IMR-90 (cell line): ENCODE data around the gene VAT1L. TPM values are rescaled to one million over a fixed set of nuclear protein-coding genes. Genes with fewer than 3 reads are reported as not detected.

Experiments
- ATAC-seq: fragments of 200-7000 bp; cut with Tn5 transposase; 2 replicates; pipeline ENCODE4 v1.9.1; 2020; ENCODE audit warnings: low read depth, mild to moderate bottlenecking, moderate library complexity
- BruUV-seq: library from RNA; stranded (reverse); fragments of 400-500 nt; replicated peaks from 2 replicates; lab custom pipeline; 2021; lab: Mats Ljungman, UMichigan
- CTCF ChIA-PET: fragments of 300-600 bp; formaldehyde crosslinking; extraction: SDS; loops from one replicate; lab custom pipeline; 2021; ENCODE audit warnings: antibody characterized with exemption; lab: Yijun Ruan, JAX
- POLR2A ChIA-PET: fragments of 300-600 bp; sonication (Branson Sonifier 250); formaldehyde crosslinking; loops from one replicate; lab custom pipeline; 2022; ENCODE audit warnings: antibody characterized with exemption; ENCODE audit not compliant: unreplicated experiment; lab: Charles Lee
- DNase-seq: peaks from one replicate; pipeline ENCODE4 v3.0.0; 2013
- H2AFZ ChIP-seq: replicated peaks from 2 replicates; pipeline ENCODE3; 2013; ENCODE audit warnings: low read length, mild to moderate bottlenecking; ENCODE audit not compliant: poor library complexity
- H2AK5ac ChIP-seq: 2 replicates; pipeline ENCODE4 v1.6.1; 2013; ENCODE audit warnings: low read depth, low read length, inconsistent platforms
- H2AK9ac ChIP-seq: replicated peaks from 2 replicates; pipeline ENCODE3; 2013; ENCODE audit warnings: mild to moderate bottlenecking, low read depth, low read length, moderate library complexity; ENCODE audit not compliant: poor library complexity
- H2BK120ac ChIP-seq: 2 replicates; pipeline ENCODE4 v1.6.1; 2013; ENCODE audit warnings: low read depth, low read length, inconsistent platforms
- H2BK15ac ChIP-seq: 3 replicates; pipeline ENCODE4 v1.6.1; 2013; ENCODE audit warnings: low read depth, low read length, inconsistent platforms
- H2BK20ac ChIP-seq: 2 replicates; pipeline ENCODE4 v1.6.1; 2013; ENCODE audit warnings: low read depth, mild to moderate bottlenecking, inconsistent platforms, low read length, moderate library complexity
- H2BK5ac ChIP-seq: 2 replicates; pipeline ENCODE4 v1.6.1; 2013; ENCODE audit warnings: mild to moderate bottlenecking, low read depth, low read length, inconsistent platforms; ENCODE audit not compliant: poor library complexity, severe bottlenecking
- H3K14ac ChIP-seq: replicated peaks from 2 replicates; pipeline ENCODE4 v1.6.1; 2013; ENCODE audit warnings: low read depth, low read length, inconsistent platforms
- H3K18ac ChIP-seq: 2 replicates; pipeline ENCODE4 v1.6.1; 2013; ENCODE audit warnings: low read depth, low read length, control low read depth
- H3K23ac ChIP-seq: 2 replicates; pipeline ENCODE4 v1.6.1; 2013; ENCODE audit warnings: low read depth, low read length, inconsistent platforms
- H3K27ac ChIP-seq: 2 replicates; pipeline ENCODE4 v1.5.1; 2013; ENCODE audit warnings: mild to moderate bottlenecking, control low read depth, low read length; ENCODE audit not compliant: insufficient read depth
- H3K27me3 ChIP-seq: 2 replicates; pipeline ENCODE4 v1.6.1; 2013; ENCODE audit warnings: low read length; ENCODE audit not compliant: control insufficient read depth, insufficient read depth
- H3K36me3 ChIP-seq: 2 replicates; pipeline ENCODE4 v1.6.1; 2013; ENCODE audit warnings: low read length, mixed read lengths; ENCODE audit not compliant: control insufficient read depth, insufficient read depth
- H3K4ac ChIP-seq: 2 replicates; pipeline ENCODE4 v1.6.1; 2013; ENCODE audit warnings: low read depth, low read length, inconsistent platforms
- H3K4me1 ChIP-seq: 2 replicates; pipeline ENCODE4 v1.6.1; 2013; ENCODE audit warnings: low read length, mixed read lengths; ENCODE audit not compliant: control insufficient read depth, insufficient read depth
- H3K4me2 ChIP-seq: 2 replicates; pipeline ENCODE4 v1.6.1; 2013; ENCODE audit warnings: low read depth, mild to moderate bottlenecking, control low read depth, low read length, moderate library complexity
- H3K4me3 ChIP-seq: 2 replicates; pipeline ENCODE4 v1.5.1; 2013; ENCODE audit warnings: low read depth, mild to moderate bottlenecking, control low read depth, low read length, moderate library complexity; ENCODE audit not compliant: insufficient read depth
- H3K56ac ChIP-seq: 2 replicates; pipeline ENCODE4 v1.6.1; 2013; ENCODE audit warnings: low read length, inconsistent platforms; ENCODE audit not compliant: insufficient read depth; ENCODE audit errors: extremely low read depth
- H3K79me1 ChIP-seq, 2 experiments: 2 replicates each; pipeline ENCODE4 v1.6.1; 2013; ENCODE audit warnings: low read length in 2 of 2, inconsistent platforms in 1 of 2, low read depth in 1 of 2
- H3K9ac ChIP-seq: 2 replicates; pipeline ENCODE4 v1.6.1; 2013; ENCODE audit warnings: low read depth, low read length, control low read depth
- H3K9me1 ChIP-seq: 2 replicates; pipeline ENCODE4 v1.6.1; 2013; ENCODE audit warnings: low read length, inconsistent platforms; ENCODE audit not compliant: insufficient read depth
- H3K9me3 ChIP-seq: 2 replicates; pipeline ENCODE4 v1.6.1; 2013; ENCODE audit warnings: low read length; ENCODE audit not compliant: control insufficient read depth, insufficient read depth
- H4K20me1 ChIP-seq: 2 replicates; pipeline ENCODE4 v1.6.1; 2013; ENCODE audit warnings: low read length, inconsistent platforms; ENCODE audit not compliant: insufficient read depth
- H4K5ac ChIP-seq: 2 replicates; pipeline ENCODE4 v1.6.1; 2013; ENCODE audit warnings: mild to moderate bottlenecking, low read depth, low read length, control low read depth
- H4K8ac ChIP-seq, 2 experiments: 2 replicates each; pipeline ENCODE4 v1.6.1; 2013; ENCODE audit warnings: low read depth in 2 of 2, low read length in 2 of 2, control low read depth in 1 of 2, inconsistent platforms in 1 of 2
- H4K91ac ChIP-seq: 2 replicates; pipeline ENCODE4 v1.6.1; 2013; ENCODE audit warnings: low read depth, low read length, inconsistent platforms; ENCODE audit not compliant: insufficient read depth
- BHLHE40 ChIP-seq: fragments of 150-350 bp; IDR thresholded peaks from 2 replicates; pipeline ENCODE4 v1.6.1; 2016; ENCODE audit warnings: mild to moderate bottlenecking, low read depth, low read length
- CEBPB ChIP-seq: IDR thresholded peaks from 2 replicates; pipeline ENCODE4 v1.6.1; 2012; ENCODE audit warnings: low read depth, low read length, improper control_type of control experiment
- CHD1 ChIP-seq: IDR thresholded peaks from 2 replicates; pipeline ENCODE4 v1.6.1; 2012; ENCODE audit warnings: low read depth, low read length, improper control_type of control experiment
- CTCF ChIP-seq: conservative IDR thresholded peaks from 2 replicates; pipeline ENCODE4 v1.5.1; 2012; ENCODE audit warnings: mild to moderate bottlenecking, low read depth, low read length, improper control_type of control experiment
- ELK1 ChIP-seq: fragments of 150-350 bp; IDR thresholded peaks from 2 replicates; pipeline ENCODE4 v1.6.1; 2016; ENCODE audit warnings: low read depth, mild to moderate bottlenecking, low read length, moderate library complexity, borderline replicate concordance
- MAFK ChIP-seq: IDR thresholded peaks from 2 replicates; pipeline ENCODE4 v1.6.1; 2012; ENCODE audit warnings: low read depth, low read length, improper control_type of control experiment
- MAZ ChIP-seq: IDR thresholded peaks from 2 replicates; pipeline ENCODE4 v1.6.1; 2012; ENCODE audit warnings: low read depth, mild to moderate bottlenecking, low read length, improper control_type of control experiment, moderate library complexity, borderline replicate concordance
- MXI1 ChIP-seq: IDR thresholded peaks from 2 replicates; pipeline ENCODE4 v1.6.1; 2012; ENCODE audit warnings: low read depth, mild to moderate bottlenecking, low read length, moderate library complexity, borderline replicate concordance
- NFE2L2 ChIP-seq: fragments of 150-350 bp; IDR thresholded peaks from 2 replicates; pipeline ENCODE4 v1.6.1; 2016; ENCODE audit warnings: low read depth, mild to moderate bottlenecking, low read length
- POLR2A ChIP-seq: IDR thresholded peaks from 2 replicates; pipeline ENCODE4 v1.6.1; 2012; ENCODE audit warnings: mild to moderate bottlenecking, low read depth, low read length
- RAD21 ChIP-seq: IDR thresholded peaks from 2 replicates; pipeline ENCODE4 v1.6.1; 2012; ENCODE audit warnings: low read length, improper control_type of control experiment
- RCOR1 ChIP-seq: IDR thresholded peaks from 2 replicates; pipeline ENCODE4 v1.6.1; 2012; ENCODE audit warnings: mild to moderate bottlenecking, low read length, improper control_type of control experiment; ENCODE audit not compliant: insufficient replicate concordance
- RFX5 ChIP-seq: IDR thresholded peaks from 2 replicates; pipeline ENCODE4 v1.8.0; 2012; ENCODE audit warnings: low read depth, mild to moderate bottlenecking, low read length, moderate library complexity
- USF2 ChIP-seq: fragments of 150-350 bp; IDR thresholded peaks from 2 replicates; pipeline ENCODE4 v1.6.1; 2017; ENCODE audit warnings: mild to moderate bottlenecking, antibody characterized with exemption, low read length, low read depth
- whole genome bisulfite sequencing, 2 experiments: methylation state at CpG; one replicate each; pipeline versions ENCODE4 v1.1.5 to v1.1.7; 2013; ENCODE audit warnings: missing lambda C conversion rate in 2 of 2; ENCODE audit not compliant: insufficient read length in 1 of 2; ENCODE audit errors: extremely low coverage in 2 of 2; 5-methylcytosine and 5-hydroxymethylcytosine counted together
- dilution Hi-C: fragments of 300-500 bp; cut with HindIII; formaldehyde crosslinking; loops from one replicate; pipeline ENCODE4 v1.14.3; 2018; ENCODE audit warnings: low sequenced_read_pairs; ENCODE audit not compliant: unreplicated experiment
- in situ Hi-C: fragments of 300-500 bp; cut with MboI; formaldehyde crosslinking; loops from 3 replicates; pipeline ENCODE4 v1.14.3; 2019; ENCODE audit warnings: low sequenced_read_pairs, inconsistent platforms, mixed read lengths
- intact Hi-C: fragments of 100-400 bp; cut with micrococcal nuclease; formaldehyde crosslinking; loops from 2 replicates; pipeline ENCODE4 v1.10.0; 2022
- polyA plus RNA-seq, 3 experiments: library from polyadenylated mRNA; depleted of rRNA; stranded (reverse); fragments of >200 nt; gene quantifications; 2 replicates each; pipeline ENCODE4 v1.2.3, GENCODE V29; 2012; ENCODE audit warnings: low replicate concordance in 1 of 3
- total RNA-seq: library from RNA; depleted of rRNA; stranded (reverse); fragments of >200 nt; gene quantifications from 2 replicates; pipeline ENCODE4 v1.2.3, GENCODE V29; 2012

Gene VAT1L
- total and polyA plus RNA-seq, 2 of the 4 experiments (the other 2 are of a cell fraction) = 15.4 to 18.5 TPM

GRCh38 chr16:77949445-77949844 lies 161.1 kb downstream of the VAT1L start:
- Histone ChIP-seq H3K4me2 (no peak overlapping the region), H3K14ac (no peak overlapping the region), H3K36me3 (no peaks in the 10 kb centered on the region), H2BK20ac (no peak overlapping the region), H2AK5ac (no peak overlapping the region), H4K8ac (no peak overlapping the region), H3K9ac (no peak overlapping the region), H3K4me3 (no peak overlapping the region), H2AFZ (no peak overlapping the region), H3K4me1 (no peaks in the 10 kb centered on the region), H3K23ac (no peak overlapping the region), H4K20me1 (no peaks in the 10 kb centered on the region), H3K9me1 (0 out of 2 replicates have a peak, but pooled peaks cover 2% of the 10 kb centered on the region), H3K56ac (no peak overlapping the region), H3K4ac (no peak overlapping the region), H2BK120ac (no peak overlapping the region), H3K79me1 (no peaks in the 10 kb centered on the region), H2AK9ac (no peak overlapping the region), H3K27me3 (no peaks in the 10 kb centered on the region), H3K9me3 (no peaks in the 10 kb centered on the region), H2BK5ac (no peak overlapping the region), H4K91ac (no peak overlapping the region), H3K27ac (no peak overlapping the region), H4K5ac (no peak overlapping the region), H2BK15ac (no peak overlapping the region), H3K18ac (no peak overlapping the region)
- dilution Hi-C loops (no loop called here), in situ Hi-C loops (no loop called here), intact Hi-C loops (no loop called here)
- WGBS, 2 experiments = 83% methylated on average over 2 of the region's 2 CpGs; no CpG with 5 or more reads in 1 of the 2 experiments
- CTCF ChIA-PET = interaction anchor here (0.7 kb wide), 2 partner anchors 9 to 260 kb away, joined by 3 to 4 read pairs; no protein-coding TSS in a partner anchor
- DNase-seq = no peak
- POLR2A ChIA-PET = no interaction called here
- no peak for ATAC-seq
- TF ChIP-seq MXI1 (no peak), MAZ (no peak), NFE2L2 (no peak), USF2 (no peak), ELK1 (no peak), BHLHE40 (no peak), POLR2A (no peak), CTCF (no peak), CHD1 (no peak), RAD21 (no peak), CEBPB (no peak), RCOR1 (no peak), RFX5 (no peak), MAFK (no peak)
- BruUV-seq = no TSS peak
